ENCODE measurements around the gene HIKESHI. TPM values are rescaled to one million over a fixed set of nuclear protein-coding genes. Genes with fewer than 3 reads are reported as not detected.

HIKESHI gene
- total RNA-seq, 6 experiments from 2014 or later, result 38.9 to 51.7 (median 41.9) TPM

DNA sequence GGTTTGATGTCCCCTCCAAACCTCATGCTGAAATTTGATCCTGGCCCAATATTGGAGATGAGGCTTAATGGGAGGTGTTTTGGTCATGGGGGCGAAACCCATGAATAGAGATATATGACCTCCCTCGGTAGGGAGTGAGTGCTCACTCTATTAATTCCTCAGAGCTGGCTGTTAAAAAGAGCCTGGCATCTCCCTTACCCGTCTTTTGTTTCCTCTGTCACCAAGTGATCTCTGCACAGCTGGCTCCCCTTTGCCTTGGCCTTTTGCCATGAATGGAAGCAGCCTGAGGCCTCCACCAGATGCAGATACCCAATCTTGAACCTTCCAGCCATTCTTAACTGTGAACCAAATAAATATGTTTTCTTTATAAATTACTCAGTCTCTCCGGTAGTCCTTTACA, 68.1 kb downstream of the HIKESHI start:
- Mint-ChIP-seq H3K4me3 (no peak overlapping the region), H3K36me3 (ENCODE audit: low read depth) (peaks cover 24% of the 10 kb centered on the region), H3K27me3 (ENCODE audit: insufficient read depth) (no peaks in the 10 kb centered on the region), H3K9me3 (peaks cover 18% of the 10 kb centered on the region), H3K4me1 (ENCODE audit: low read depth) (peaks cover 38% of the 10 kb centered on the region), H3K27ac (no peak overlapping the region; the same call in 1 of the 2 replicates)
- no peak for DNase-seq
- TF ChIP-seq, protein P1, sequence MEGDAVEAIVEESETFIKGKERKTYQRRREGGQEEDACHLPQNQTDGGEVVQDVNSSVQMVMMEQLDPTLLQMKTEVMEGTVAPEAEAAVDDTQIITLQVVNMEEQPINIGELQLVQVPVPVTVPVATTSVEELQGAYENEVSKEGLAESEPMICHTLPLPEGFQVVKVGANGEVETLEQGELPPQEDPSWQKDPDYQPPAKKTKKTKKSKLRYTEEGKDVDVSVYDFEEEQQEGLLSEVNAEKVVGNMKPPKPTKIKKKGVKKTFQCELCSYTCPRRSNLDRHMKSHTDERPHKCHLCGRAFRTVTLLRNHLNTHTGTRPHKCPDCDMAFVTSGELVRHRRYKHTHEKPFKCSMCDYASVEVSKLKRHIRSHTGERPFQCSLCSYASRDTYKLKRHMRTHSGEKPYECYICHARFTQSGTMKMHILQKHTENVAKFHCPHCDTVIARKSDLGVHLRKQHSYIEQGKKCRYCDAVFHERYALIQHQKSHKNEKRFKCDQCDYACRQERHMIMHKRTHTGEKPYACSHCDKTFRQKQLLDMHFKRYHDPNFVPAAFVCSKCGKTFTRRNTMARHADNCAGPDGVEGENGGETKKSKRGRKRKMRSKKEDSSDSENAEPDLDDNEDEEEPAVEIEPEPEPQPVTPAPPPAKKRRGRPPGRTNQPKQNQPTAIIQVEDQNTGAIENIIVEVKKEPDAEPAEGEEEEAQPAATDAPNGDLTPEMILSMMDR (IDR thresholded peaks at IDR 0.05), result no peak

DNA sequence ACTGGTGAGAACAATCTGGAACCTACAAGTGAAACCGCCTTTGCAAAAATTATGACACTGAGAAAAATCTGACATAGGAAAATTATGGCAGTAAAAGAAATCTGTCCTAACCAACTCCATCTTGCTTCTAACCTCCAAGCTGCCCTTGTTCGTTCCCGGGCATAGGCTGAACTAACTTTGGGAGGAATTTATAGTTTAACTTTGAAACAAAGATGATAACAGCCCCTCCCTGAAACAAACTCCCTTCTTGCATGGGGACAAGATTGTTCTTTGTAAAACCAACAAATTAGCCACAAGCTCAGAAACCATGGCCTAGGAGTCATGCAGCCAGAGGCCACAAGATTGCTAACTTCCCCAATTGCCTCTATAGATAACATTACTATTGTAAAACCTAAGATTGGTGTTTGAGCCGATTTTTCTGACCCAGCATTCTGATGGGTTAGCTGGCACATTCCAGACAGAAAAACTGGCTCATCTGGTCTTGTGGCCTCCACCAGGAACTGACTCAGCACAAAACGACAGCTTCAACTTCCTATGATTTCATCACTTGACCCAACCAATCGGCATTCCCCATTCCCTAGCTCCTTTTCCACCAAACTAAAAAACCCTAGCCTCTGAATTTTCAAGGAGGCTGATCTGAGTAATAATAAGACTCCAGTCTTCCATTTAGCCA, 69.0 kb downstream of the HIKESHI start:
- Mint-ChIP-seq H3K27ac (peak overlapping the region; percentile 84), H3K4me1 (ENCODE audit: low read depth) (peaks cover 29% of the 10 kb centered on the region), H3K36me3 (ENCODE audit: low read depth) (peaks cover 24% of the 10 kb centered on the region), H3K4me3 (no peak overlapping the region), H3K9me3 (peaks cover 18% of the 10 kb centered on the region), H3K27me3 (ENCODE audit: insufficient read depth) (no peaks in the 10 kb centered on the region)
- peak; percentile 63 for DNase-seq
- TF ChIP-seq, protein P1 (IDR thresholded peaks at IDR 0.05), result no peak

DNA sequence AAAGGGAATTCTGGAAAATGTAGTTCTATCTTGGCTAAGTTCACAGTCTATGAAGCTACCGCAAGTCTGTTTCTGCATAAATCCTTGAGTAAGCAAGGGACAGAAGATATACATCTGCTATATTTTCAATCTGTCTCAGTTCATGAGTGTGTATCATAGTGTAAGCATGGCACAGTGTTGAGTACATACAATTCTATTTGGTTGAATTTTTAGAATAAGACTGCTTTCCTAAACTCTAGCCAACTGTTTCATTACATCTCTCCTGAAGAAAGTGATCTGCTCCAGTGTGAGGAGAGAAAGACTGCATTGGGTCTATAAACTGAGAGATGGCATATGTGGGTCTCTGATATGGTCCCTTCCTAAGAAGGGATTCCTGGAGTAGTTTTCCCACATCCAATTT, 70.0 kb downstream of the HIKESHI start:
- Mint-ChIP-seq H3K9me3 (peaks cover 18% of the 10 kb centered on the region), H3K4me1 (ENCODE audit: low read depth) (peaks cover 25% of the 10 kb centered on the region), H3K27me3 (ENCODE audit: insufficient read depth) (no peaks in the 10 kb centered on the region), H3K36me3 (ENCODE audit: low read depth) (peaks cover 24% of the 10 kb centered on the region), H3K4me3 (no peak overlapping the region), H3K27ac (peak overlapping the region; percentile 84; the same call in 1 of the 2 replicates)
- DNase-seq, result no peak
- TF ChIP-seq, protein P1 (IDR thresholded peaks at IDR 0.05), result no peak

DNA sequence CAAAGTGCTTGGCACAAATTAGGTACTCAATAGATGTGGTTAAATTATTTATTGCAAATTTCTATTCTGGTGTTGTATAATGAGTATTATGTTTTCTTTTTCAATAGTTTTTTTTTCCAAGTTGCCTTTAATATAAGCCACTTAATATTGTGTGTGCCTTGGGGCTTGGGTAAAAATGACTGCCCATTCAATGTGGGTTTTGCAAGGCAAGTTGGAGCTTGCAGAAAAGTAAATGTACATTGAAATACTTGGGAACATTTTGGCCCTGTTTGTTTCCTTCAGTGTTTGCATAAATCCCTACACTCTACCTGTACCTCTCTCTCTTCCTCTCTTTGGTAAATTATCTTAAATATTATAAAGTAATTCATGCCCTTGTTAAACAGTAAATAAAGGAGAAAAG, 70.5 kb downstream of the HIKESHI start:
- Mint-ChIP-seq H3K9me3 (peaks cover 18% of the 10 kb centered on the region), H3K27ac (no peak overlapping the region), H3K36me3 (ENCODE audit: low read depth) (peaks cover 24% of the 10 kb centered on the region), H3K27me3 (ENCODE audit: insufficient read depth) (no peaks in the 10 kb centered on the region), H3K4me1 (ENCODE audit: low read depth) (peaks cover 25% of the 10 kb centered on the region), H3K4me3 (no peak overlapping the region)
- TF ChIP-seq, protein P1 (IDR thresholded peaks at IDR 0.05), result no peak
- DNase-seq, result no peak

DNA sequence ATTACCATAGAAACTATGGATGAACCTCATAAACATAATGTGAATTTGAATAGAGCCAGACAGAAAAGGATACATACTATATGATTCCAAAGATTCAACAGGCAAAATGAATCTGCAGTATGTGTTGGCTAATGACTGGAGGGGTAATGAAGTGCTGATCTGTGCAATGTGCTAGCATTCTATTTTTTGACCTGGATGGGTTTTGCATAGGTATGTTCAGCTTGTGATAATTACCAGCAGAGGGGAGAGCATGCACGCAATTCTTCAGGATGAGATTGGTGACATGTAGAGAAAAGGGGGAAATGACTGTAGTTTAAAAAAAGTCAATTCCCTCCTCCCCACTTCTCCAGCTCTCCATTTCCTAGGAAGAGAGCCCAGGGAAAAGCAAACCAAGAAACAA, 72.0 kb downstream of the HIKESHI start:
- no peak for DNase-seq
- no peak overlapping the region for H3K27ac Mint-ChIP-seq
- peaks cover 25% of the 10 kb centered on the region for H3K4me1 Mint-ChIP-seq (ENCODE audit: low read depth)
- H3K27me3 Mint-ChIP-seq (ENCODE audit: insufficient read depth), result no peaks in the 10 kb centered on the region
- TF ChIP-seq, protein P1 (IDR thresholded peaks at IDR 0.05), result no peak
- H3K36me3 Mint-ChIP-seq (ENCODE audit: low read depth), result peaks cover 24% of the 10 kb centered on the region
- H3K4me3 Mint-ChIP-seq, result no peak overlapping the region
- H3K9me3 Mint-ChIP-seq, result peaks cover 18% of the 10 kb centered on the region
